GM12875 (cell line): Measurements from ENCODE around the gene ATL2.
"Not testable (repeated sequence)": the region's sequence is repeated elsewhere in the genome, so short reads cannot be mapped to it uniquely, and the experiment has no call there.

Experiments used
- H3K4me3 ChIP-seq: one replicate; pipeline ENCODE4 v1.5.1; 2011; ENCODE audit warnings: low read depth, low read length, control low read depth
- TF ChIP-seq, protein P1 (sequence below): IDR thresholded peaks from 2 replicates; pipeline ENCODE4 v1.5.1; 2011; ENCODE audit warnings: low read depth, mild to moderate bottlenecking, control low read depth, inconsistent platforms, low read length, moderate library complexity, borderline replicate concordance; ENCODE audit not compliant: insufficient read depth

Gene ATL2

DNA sequence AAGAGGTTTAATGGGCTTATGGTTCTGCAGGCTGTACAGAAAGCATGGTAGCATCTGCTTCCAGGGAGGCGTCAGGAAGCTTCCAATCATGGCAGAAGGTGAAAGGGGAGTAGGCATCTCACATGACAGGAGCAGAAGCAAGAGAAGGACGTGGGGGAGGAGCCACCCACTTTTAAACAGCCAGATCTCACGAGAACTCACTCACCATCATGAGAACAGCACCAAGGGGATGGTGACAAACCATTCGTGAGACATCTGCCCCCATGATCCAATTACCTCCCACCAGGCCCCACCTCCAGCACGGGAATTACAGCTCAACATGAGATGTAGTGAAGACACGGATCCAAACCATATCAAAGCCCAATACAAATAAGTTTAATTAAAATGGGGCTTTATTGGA lies 113.8 kb downstream of the ATL2 start:
- TF ChIP-seq, protein P1, sequence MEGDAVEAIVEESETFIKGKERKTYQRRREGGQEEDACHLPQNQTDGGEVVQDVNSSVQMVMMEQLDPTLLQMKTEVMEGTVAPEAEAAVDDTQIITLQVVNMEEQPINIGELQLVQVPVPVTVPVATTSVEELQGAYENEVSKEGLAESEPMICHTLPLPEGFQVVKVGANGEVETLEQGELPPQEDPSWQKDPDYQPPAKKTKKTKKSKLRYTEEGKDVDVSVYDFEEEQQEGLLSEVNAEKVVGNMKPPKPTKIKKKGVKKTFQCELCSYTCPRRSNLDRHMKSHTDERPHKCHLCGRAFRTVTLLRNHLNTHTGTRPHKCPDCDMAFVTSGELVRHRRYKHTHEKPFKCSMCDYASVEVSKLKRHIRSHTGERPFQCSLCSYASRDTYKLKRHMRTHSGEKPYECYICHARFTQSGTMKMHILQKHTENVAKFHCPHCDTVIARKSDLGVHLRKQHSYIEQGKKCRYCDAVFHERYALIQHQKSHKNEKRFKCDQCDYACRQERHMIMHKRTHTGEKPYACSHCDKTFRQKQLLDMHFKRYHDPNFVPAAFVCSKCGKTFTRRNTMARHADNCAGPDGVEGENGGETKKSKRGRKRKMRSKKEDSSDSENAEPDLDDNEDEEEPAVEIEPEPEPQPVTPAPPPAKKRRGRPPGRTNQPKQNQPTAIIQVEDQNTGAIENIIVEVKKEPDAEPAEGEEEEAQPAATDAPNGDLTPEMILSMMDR: no peak
- no peak overlapping the region for H3K4me3 ChIP-seq

DNA sequence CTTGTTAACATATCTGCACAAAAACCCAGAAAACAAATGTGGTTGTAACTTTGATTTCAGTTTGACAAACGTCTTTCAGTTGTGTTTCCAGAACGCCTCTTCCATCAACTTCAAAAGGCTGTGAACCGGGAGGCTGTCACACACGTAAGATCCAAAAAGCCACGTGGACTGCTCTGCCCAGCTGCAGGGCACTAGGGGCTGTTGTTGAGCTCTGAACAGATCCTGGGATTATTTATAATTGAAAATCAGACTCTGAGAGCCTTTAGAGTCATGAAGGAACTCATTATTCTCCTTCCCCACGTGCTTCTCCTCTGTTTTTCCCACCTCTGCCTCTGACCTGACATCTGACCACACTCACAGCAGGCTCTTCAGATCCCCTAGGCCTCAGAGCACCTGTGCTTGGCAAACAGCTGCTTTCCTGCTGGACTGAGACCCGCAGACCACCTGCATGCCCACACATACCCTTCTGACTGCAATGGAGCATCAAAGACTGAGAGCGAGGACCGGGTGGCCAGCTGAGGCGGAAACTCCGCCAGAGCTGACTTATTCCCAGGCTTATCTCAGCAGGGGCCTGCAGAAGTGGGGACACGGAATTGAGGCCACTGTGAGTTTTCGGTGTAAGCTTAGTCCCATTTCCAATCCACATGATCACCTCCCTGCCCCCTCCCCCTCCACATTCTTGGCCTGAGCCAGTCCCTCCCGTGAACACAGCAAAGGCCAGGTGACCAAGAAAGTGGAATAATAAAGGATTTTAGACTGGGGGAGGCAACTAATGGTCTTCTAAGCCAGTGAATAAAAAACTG lies 114.8 kb downstream of the ATL2 start:
- no peak overlapping the region for H3K4me3 ChIP-seq
- TF ChIP-seq, protein P1: no peak

DNA sequence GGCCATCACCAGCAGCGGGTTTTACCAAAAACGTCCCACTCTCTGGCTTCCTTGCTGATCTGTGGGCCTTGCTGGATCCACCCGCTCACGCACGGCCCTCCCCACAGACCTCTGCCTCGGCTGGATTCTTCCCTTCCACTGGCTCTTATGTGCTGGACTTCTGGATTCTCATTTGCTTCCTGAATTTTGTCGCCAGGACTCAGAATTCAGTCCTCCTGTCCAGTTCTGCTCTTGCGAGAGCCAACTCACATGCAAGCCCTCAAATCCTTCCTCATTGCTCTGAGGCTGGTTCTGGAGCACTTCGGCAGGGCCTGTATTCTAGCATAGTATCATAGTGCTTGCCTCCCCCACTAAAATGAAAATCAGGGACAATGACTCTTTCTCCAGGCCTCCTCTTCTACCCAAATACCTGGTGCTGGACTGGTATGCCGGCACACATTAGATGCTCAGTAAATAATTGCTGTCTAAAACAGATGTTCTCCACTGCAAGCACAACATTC lies 115.5 kb downstream of the ATL2 start:
- TF ChIP-seq, protein P1: no peak
- no peak overlapping the region for H3K4me3 ChIP-seq

DNA sequence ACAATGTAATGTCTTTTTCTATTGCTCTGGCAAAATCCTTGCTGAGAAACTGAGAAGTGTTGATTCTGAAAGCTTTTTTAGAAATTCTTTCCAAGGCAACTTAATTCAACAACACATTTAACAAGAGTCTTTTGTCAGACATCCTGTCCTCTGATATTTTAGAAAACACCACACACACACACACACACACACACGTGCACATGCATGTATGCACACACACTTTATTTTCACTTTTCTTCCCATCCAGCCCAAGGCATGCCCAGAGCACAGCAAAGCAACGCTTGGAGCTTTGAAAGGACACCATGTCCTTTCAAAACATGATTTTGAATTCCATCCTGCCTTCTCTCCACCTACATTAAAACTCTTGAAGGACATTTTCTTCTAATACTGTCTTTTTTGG lies 116.1 kb downstream of the ATL2 start:
- TF ChIP-seq, protein P1: no peak
- no peak overlapping the region for H3K4me3 ChIP-seq

DNA sequence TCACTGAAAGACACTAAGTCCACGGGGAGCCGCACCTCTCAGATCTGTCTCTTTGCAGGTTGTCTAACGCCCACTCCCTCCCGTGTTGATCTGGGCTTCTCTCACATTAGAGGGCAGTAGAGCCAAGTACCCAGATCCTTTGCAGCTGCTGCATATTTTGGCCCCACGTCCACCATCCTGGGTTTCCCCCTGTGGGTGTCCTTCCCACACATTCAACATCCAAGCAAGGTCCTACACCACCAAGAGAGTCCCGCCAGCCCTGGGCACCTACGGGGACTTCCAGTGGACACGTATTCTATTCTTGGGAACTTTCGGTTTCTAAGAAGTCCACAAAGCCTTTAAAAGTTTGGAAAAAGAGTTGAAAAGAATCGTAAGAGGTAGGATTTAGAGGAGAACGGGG lies 116.6 kb downstream of the ATL2 start:
- no peak overlapping the region for H3K4me3 ChIP-seq
- TF ChIP-seq, protein P1: no peak

DNA sequence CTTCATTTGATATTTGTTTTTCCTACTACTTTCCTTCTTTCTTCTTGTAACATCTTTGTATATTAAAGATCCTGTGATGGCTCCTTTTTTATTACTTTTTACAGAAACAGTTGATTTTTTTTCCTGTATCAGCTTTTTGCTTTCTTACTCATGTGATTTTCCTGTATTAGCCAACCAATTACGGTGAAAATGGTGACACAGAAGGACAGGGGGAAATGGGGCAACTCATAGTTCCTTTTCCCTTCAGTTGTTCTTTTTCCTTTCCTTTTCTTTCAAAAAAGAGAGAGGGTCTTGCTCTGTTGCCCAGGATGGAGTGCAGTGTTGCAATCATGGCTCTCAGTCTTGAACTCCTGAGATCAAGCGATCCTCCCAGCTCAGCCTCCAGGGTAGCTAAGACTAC lies 117.8 kb downstream of the ATL2 start:
- TF ChIP-seq, protein P1: no peak
- no peak overlapping the region for H3K4me3 ChIP-seq

DNA sequence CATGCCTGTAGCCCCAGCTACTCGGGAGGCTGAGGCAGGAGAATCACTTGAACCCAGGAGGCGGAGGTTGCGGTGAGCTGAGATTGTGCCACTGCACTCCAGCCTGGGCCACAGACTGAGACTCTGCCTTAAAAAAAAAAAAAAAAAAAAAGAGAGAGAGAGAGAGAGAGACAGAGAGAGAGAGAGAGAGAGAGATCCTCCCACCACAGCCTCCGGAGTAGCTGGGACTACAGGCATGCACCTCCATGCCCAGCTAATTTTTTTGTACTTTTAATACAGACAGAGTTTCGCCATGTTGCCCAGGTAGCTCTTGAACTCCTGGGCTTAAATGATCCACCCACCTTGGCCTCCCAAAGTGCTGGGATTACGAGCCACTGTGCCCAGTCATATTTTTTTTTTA lies 119.4 kb downstream of the ATL2 start:
- H3K4me3 ChIP-seq: not testable (repeated sequence)
